Erythroblast (primary cell): Measurements from ENCODE around the gene LBHD1.

ENCODE experiments used
- GATA1 ChIP-seq: IDR thresholded peaks from 2 replicates; pipeline ENCODE4 v1.6.1; 2011; ENCODE audit warnings: low read depth, mild to moderate bottlenecking, control low read depth, low read length, moderate library complexity
- POLR2A ChIP-seq: IDR thresholded peaks from 2 replicates; pipeline ENCODE4 v1.6.1; 2011; ENCODE audit warnings: mild to moderate bottlenecking, low read length

DNA sequence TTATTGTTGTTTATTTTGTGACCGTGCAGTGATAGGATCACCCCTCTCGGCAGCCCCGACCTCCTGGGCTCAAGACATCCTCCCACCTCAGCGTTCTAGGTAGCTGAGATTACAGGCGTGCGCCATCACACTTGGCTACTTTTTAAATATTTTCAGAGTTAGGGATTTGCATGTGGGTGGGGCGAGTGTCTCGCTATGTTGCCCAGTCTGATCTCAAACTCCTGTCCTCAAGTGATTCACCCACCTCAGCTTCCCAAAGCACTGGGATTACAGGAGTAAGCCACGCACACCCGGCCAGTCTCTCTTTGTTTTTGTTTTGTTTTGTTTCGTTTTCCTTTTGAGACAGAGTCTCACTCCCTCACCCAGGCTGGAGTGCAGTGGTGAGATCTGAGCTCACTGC is 17.8 kb downstream of the LBHD1 start:
- TF ChIP-seq POLR2A: no peak
- TF ChIP-seq GATA1: no peak
